ENCODE measurements around the gene TMEM134.

The TMEM134 gene

DNA sequence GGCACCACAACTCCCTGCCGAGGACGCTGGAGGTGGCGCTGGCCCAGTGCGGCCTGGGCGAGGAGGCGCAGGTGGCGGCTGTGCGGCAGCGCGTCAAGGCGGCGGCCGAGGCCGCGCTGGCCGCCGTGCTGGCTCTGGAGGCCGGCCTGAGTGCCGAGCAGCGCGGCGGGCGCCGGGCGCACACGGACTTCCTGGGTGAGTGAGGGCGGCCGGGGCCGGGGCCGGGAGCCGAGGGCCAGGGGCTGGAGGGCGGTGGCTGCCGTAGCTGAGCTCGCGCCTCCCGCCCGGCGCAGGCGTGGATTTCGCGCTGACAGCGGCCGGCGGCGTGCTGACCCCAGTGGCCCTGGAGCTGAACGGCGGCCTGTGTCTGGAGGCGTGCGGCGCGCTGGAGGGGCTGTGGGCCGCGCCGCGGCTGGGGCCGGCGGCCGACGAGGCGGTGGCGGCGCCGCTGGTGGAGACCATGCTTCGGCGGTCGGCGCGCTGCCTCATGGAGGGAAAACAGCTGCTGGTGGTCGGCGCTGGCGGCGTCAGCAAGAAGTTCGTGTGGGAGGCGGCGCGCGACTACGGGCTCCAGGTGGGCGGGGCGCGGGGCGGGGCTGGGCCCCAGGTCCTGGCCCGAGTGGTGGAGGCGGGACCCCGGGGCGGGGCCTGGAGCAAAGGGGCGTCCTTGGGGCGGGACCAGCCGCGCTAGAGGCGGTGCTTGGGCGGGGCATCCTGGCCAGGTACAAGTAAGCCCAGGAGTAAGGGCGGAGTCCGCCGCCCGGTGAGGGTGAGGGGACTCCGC lies 48.2 kb downstream of the TMEM134 start:
- peak; percentile 97 for DNase-seq

DNA sequence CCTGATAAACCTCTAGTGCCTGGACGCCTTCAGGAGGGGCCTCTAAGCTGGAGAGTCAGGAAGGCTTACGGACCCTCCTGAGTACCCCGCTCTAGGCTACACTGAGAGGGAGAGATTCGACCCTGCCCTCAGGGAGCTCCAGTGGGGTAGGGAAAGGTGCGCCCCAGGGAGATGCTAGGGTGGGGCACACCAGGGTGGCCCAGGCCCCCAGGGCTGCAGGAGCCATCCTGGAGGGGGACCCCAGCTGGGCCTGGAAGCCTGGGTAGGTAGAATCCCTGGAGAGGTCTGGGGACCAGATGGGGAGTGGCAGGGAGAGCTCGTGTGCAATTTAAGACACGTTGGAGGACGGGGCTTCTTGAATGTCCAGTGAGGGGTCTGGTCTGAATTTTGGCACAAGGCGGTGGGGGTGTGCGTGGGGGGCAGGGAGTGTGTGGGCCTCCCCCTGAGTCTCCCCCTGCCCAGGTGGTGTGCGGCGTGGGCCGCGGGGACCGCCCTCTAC lies 48.9 kb downstream of the TMEM134 start:
- no peak for DNase-seq

DNA sequence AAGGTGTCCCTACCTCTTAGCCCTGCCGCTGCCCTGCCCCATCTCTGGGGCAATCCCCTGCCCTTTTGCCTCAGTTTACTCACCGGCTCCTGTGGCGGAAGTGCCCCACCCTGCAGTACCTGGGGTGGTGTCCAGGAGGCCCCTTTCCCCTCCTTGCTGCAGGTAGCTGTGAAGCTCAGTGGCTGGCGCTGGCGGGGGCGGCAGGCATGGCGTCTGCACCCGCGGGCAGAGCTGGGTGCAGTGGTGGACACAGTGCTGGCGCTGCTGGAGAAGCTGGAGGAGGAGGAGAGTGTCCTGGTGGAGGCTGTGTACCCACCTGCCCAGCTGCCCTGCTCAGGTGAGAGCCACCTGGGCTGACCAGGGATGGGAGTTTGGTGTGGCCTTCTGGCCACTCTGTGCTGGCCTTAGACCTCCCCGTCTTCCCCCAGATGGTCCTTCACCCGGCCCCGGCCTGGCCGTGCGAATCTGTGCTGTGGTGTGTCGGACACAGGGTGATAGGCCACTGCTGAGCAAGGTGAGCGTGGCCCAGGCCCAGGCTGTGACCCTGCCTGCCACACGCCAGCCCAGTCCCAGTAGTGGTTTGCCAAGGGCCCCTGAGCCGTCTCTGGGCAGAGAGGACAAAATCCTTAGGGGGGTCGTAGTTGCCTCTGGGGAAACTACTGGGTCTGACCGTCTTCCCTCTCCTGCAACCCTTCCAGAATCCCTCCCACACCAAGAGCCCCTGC lies 49.6 kb downstream of the TMEM134 start:
- DNase-seq = no peak

GRCh38 chr11:67418476-67419281 lies 50.4 kb downstream of the TMEM134 start:
- no peak for DNase-seq

DNA sequence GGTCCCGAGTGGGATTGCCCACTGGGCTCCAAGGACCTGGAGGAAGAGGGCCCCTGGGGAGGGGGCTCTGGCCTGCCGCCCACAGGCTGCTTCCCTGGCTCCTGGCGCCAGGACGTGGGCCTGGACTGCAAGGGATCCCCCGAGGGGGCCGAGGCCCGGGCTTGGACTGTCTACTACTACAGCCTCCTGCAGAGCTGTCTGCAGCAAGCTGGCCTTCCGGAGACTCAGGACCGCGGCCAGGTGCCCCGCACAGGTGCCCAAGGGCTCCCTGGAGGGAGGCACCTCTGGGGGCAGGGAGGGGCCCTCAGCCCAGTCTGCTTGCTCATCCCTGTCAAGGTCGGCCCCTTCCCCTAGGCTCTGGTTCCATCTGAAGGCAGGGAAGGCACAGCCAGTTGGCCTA lies 51.6 kb downstream of the TMEM134 start:
- DNase-seq = no peak

- peak; percentile 58 for DNase-seq
These were observed 52.4 kb downstream of the TMEM134 start for GRCh38 chr11:67416416-67417335.

- DNase-seq = no peak
These were observed 53.3 kb downstream of the TMEM134 start, which contains the start of gene CARNS1 for GRCh38 chr11:67415501-67416304. Gene CARNS1, plus strand, starts transcription at chr11:67415678. Its CDS starts 522 bp downstream, at chr11:67416200.

DNA sequence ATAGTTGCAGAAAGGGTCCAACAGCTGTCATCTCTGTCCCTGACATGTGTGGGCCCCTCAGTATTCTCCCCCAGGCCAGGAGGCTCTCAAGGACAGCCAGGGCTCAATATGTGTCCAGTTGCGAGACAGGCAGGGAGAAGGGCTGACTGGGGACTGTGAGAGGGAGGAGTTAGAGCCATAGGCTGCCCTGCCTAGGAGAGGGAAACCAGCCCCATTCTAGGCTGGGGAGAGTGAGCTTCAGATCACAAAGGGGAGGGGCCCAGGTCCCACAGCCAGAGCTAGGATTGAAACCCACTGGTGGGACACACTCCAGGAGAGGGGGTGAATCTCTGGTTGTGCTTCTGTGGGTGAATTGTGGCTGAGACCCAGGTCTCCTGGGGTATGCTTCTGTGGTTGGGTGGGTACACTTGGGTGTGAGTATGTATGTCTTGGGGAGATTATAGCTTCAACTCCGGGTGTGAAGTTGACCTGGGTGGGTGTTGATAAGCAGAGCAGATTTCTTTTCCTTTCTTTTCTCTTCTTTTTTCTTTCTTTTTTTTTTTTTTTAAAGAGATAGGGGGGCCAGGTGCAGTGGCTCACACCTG lies 55.7 kb downstream of the TMEM134 start:
- DNase-seq = no peak

DNA sequence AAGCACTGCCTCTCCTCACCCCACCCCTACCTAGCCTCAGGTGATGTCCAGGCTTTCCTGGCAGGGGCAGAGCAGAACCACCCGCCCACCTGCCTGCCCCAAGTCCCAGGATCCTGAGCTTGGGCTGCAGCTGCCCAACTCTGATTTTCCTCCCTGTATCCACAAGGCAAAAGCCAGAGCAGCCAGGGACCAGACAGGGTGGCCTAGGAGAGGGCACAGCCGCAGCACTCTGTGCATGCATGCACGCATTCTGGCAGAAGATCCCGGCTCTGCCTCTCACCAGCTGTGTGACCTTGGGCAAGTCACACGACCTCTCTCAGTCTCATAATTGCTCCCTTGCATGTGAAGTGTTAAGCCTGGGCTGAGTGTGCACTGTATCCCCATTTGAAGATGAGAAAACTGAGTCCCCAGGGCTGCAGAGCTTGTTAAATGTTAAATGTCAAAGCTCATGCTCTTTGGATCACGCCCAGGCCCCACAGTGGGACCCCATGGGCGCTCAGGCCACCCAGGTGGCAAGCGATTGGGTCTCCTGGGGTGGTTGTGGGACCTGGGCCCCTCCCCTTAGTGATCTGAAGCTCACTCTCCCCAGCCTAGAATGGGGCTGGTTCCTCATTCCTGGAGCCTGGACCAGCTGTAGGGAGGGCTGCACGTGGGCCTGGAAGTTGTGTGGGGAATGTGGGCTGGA lies 56.4 kb downstream of the TMEM134 start:
- no peak for DNase-seq

DNA sequence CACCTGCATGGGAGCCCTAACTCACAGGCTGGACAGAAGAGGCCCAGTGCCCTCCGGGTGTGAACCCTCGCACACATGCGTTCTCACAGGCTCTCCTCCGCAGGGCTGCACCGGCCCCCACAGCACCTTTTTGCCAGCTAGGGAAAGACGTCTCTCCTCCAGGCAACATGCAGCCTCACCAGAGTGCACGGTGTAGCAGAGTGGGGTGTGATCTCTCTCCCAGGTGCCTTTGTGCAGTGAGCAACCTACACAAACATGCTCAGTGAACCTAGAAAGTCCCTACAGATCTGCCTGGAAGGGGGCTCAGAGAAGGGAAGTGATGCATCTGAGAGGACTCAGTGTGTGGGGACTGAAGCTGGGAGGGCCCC lies 57.3 kb downstream of the TMEM134 start:
- no peak for DNase-seq
